HPDE6-E6E7 (cell line): Measurements from ENCODE around the gene STRIT1.
"Not testable (repeated sequence)": the region's sequence is repeated elsewhere in the genome, so short reads cannot be mapped to it uniquely, and the experiment has no call there.

Experiments used
- DNase-seq: peaks from one replicate; pipeline ENCODE4 v3.0.0; 2011; ENCODE audit warnings: missing footprints; ENCODE audit errors: extremely low spot score

The STRIT1 gene

DNA sequence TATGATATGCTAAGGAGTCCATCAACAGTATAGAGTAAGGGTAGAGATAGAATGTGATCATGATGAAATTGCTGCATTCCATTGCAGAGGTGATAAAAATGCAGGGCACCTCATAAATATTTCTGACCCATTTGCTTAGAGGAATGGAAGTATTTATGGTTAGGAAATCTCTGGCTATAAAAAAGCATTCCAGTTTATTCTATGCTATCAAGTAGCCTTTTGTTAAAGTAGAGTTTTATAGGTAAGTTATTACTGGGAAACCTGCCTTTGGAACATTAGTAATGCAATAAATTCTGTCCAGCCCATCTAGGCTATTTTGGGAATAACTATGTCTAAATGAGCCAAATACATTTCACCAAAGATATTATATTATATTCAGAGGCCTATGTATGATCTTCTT is 19.8 kb upstream of the STRIT1 start:
- no peak for DNase-seq

DNA sequence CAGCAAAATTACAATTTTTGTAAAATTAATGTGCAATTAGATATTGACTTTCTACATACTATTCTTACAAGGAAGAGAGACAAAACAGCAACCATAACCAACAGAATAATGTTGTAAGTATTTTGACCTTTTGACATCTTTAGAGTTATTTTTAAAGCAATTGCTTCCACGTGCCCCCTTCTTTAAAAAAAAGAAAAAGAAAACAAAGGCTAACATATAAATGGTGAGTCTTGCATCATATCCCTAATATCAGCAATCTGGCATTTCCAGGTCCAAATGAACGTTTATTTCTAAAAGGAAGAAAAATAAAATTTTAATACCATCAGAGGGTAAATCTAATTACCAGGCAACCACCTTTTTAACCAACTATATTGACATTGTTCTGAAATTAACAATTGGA is 19.3 kb upstream of the STRIT1 start:
- DNase-seq, result no peak

DNA sequence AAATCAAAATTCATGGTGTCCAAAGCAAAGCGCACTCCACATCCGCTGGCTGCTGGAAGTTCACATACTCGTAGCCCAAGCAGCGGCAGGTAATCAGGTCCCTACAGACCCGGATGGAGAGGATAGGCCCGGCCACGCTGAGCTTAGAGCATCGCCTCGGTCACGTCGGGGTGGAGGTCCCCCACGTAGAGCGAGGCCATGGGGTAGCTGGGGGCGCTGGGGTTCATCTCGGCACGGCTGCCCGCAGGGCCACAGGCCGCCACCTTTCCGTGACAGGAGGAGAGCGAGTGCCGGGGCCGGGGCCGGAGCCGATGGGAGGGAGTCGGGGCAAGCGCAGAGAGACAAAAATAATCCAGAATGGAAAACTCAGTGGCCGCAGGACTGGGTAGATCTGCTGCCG is 16.1 kb upstream of the STRIT1 start:
- no peak for DNase-seq

DNA sequence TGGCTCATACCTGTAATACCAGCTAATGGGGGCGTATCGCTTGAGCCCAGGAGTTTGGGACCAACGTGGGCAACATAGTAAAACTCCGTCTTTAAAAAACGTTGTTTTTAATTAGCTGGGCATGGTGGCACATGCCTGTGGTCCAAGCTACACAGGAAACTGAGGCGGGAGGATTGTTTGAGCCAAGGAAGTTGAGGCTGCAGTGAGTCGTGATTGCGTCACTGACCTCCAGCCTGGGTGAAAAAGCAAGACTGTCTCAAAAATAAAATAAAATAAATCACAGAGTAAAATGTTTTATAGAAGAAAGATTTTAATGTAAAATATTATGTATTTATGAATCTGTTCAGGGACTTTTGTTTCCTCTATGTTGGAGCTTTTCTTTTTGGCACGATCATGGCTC is 15.3 kb upstream of the STRIT1 start:
- no peak for DNase-seq

DNA sequence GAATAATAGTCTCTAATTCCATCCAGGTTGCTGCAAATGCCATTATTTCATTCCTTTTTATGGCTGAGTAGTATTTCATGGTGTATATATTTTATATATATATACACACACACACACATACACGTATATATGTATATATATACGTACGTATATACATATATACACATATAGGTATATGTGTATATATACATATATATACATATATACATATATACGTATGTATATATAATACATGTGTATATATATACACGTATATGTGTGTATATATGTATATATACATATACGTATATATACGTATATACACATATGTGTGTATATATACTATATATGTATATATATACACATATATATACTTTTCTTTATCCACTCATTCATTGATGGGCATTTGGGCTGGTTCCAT is 13.7 kb upstream of the STRIT1 start:
- no peak for DNase-seq

DNA sequence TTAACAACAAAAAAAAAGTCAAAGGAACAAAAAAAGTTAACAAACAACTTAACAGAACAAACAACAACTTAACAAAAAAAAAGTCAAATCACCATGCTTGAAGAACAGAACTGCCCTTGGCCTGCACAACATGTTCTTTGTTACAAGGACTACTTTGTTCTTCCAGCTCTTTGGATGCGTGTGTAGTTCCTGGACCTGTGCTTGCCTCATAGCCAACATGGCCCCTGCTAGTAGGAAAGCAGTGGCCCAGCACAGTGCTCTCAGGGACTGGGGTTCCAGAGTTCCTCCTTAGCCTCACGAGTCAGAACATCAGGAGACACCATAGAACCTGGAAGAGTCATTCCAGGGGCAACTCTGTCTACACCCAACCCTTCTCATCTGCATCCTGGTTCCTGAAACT is 10.9 kb upstream of the STRIT1 start:
- no peak for DNase-seq

DNA sequence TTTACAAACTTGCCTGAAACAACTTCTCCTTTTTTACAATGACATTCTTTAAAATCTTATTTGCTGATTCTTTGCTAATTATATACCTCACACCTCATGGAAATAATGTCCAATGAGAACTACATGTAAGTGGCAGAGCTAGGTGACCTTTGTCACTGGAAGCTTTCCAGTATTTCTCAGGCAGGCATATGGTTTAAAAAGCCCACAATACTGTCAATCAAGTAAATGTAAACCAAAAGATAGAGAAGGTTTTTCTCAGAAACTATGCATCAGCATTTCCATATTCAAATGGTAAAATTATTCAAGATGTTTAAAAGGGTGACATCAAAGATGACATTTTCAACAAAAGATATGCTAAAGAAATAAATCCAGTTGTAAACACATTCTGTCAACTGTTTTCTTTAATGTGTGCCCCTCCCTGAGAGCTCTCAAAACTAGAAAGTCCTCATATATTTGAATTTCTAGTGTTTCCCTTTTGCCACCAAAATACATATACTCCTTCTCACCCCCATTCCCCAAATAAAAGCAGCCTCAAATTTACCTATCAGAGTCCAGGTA is 10.1 kb upstream of the STRIT1 start:
- no peak for DNase-seq

DNA sequence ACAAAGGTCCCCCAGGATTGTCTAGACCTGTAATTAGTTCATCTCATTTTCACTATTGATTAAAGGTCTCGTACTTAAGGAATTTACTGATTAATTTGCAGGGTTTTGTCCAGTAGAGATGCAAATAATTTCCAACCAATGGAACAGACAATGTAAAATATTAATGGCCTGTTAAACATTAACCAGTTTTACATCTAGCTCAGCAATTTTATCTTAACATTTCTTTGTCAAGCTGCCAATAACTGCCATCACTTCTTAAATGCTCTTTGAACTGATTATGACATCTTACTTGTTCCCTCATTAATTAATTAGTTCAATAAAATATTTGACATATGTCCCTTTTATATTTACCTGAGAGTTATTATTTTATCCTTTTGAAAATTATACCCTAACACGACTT is 9.4 kb upstream of the STRIT1 start:
- DNase-seq, result no peak

DNA sequence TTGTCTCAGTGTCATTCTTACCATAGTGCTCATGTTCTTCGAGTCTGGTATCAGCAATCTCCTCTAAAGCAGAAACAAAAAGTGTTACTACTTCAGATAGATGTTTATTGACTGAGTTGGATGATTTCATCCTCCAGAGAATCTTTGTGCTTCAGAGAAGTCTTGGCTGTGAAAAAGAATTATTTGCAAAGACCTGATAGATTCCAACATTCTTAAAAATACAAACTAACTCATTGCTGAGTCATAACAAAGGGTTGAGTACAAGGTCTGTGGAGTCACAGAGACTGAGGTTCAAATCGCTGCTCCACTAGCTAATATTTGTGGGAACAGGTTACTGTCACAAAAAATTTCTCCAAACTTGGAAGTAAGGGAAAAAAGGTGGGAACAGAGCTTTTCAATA is 9.0 kb upstream of the STRIT1 start:
- no peak for DNase-seq

DNA sequence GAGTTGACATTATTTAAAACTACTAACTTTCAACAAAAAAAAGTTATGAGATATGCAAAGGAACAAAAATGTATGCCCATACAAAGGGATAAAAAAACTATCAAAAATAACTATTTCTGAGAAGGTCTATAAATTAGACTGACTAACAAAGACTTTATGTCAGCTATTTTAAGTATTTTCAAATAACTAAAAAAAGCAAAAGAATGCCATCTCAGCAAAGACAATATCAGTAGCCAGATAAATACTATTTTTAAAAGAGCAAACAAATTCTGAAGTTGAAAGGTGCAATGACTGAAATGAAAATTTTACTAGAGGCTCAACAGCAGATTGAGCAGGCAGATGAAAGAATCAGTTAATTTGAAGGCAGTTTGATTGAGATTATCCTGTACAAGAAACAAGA is 3.6 kb upstream of the STRIT1 start:
- DNase-seq, result no peak

DNA sequence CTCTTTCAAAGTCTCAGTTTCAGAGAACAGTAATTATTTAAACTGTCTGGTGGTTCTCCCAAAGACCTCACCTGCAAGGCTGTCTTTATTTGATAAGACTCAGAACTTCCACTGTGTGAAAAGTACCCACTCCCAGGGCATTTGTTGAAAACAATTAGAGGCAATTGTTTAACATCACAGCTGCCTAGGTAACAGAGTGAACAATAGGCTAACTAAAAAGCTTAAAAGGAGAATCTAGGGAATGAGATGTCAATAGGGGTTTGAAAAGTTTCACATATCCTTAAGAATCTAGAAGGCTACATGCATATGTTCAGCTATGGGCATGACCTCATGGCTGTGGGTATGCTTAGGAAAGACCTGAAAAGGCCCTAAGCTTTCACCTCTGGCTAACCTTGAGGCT is 2.9 kb upstream of the STRIT1 start:
- no peak for DNase-seq

DNA sequence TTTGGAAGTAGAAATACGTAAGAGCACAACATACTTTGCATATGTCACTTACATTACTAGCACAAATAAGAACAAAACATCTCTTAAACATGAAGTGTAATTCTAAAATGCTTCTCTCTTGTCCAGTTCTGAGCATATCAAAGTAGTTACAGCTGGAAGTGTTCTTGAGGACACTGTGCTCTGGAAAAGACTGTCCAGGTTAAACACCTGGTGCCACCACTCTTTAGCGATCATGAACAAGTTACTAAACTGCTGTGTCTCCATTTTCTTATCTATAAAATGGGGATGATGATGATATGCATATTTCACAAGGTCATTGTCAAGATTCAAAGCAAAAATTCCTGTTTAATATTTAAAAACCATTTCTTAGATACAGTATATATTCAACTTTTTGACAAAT is 790 bp downstream of the STRIT1 start:
- no peak for DNase-seq

DNA sequence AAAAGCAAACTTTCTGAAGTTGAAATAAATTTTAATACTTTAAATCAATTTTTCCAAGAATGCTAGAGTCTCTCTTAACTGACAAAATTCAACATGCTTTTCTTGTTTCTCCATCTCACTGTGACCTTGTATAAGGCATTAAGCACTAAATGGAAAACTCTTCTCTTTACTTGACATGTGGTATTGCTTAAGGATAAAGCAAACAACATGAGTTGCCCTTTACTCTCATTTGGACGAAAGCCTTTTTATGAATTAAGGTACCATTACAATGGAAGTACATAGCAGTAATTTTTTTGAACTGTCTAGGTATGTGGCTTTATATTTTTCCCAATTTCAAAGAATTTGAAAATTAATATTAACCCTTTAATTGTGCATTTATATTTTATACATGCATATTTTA is 1.4 kb downstream of the STRIT1 start:
- no peak for DNase-seq

DNA sequence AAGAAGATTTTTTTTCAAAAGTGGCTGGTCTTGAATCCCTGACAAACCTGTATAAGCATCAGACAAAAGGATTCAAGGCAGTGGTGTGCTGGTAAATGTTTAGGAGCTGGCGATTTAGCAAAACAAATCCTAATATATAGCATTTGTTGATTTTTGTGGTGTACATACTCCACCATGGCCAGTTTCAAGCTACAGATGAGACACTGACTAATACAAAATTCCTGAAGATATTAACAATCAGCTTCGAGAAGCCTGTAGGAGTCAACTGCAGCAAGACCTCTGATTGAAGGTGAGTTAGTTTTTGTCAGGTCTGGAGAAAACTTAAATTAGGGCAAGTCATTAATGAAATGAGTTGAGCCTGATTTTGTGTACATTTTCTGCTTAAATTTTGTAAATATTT is 6.7 kb downstream of the STRIT1 start:
- DNase-seq, result no peak

DNA sequence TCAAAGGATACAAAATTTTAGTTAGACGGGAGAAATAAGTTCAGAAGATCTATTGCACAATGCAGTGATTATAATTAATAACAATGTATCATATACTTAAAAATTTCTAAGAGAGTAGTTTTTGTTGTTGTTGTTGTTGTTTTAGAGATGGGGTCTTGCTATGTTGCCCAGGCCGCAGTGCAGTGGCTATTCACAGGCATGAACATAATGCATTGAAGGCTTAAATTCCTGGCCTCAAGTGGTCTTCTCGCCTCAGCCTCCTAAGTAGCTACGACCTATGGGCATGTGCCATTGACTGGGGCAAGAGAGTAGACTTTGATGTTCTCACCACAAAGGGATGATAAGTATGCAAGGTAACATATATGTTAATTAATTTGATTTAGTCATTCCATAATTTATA is 7.5 kb downstream of the STRIT1 start:
- no peak for DNase-seq

DNA sequence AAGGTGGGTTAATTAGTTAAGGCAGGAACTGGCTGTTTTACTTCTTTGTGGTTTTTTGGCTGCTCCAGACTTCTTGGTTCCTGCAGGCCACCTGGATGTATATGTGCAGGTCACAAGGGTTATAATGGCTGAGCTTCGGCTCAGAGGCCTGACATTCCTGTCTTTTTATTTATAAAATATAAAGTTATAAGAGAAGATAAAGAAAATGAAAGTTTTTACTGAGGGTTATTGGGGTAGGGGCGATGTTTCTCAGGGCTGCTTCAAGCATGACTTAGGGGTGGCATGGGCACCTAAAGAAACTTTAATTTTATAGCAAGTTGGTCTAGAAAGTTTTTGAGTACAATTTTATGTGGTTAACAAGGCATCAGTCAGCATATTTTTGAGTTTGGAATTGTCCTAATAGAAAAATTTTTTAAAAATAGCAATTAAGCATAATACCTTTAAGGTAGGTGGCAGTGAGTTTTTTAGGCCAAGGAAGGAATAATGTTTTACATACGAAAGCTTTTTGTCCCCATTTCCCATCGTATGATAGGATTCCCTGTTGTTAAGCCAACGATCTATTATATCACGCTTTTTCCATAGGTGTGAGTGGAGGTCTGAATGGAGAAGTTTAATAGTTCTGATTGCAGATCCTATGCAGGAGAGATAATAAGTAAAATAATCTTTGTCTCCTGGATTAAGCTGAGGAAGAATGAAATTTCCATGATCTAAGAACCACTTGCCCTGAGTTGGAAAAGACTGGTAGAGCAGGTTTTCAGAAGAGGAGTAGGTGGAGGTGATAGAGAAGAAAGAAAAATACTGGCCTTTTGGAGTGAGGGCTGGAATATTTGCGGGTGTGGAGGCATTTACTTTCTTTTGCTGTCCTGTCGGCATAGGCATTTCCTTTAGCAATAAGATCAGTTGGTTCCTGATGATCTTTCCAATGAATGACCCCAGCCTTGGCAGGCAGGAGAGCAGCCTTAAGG is 10.1 kb downstream of the STRIT1 start:
- DNase-seq, result no peak

DNA sequence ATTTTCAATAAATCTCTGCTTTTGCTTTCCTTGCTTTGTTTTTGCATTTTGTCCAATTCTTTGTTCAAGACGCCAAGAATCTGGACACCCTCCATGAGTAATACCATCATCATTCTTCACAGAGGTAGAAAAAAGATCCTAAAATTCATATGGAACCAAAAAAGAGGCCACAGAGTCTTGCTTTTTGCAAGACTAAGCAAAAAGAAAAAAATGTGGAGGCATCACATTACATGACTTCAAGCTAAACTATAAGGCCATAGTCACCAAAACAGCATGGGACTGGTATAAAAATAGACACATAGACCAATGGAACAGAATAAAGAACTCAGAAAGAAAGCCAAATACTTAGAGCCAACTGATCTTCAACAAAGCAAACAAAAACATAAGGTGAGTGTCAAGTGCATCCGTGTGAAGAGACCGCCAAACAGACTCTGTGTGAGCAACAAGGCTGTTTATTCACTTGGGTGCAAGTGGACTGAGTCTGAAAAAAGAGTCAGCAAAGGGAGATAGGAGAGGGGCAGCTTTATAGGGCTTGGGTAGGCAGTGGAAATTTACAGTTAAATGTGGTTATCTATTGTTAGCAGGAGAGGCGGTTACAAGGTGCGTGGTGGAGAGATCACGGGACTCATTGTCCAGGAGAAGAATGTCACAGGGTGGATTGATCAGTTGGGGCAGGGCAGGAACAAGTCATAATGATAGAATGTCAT is 10.9 kb downstream of the STRIT1 start:
- DNase-seq, result no peak

DNA sequence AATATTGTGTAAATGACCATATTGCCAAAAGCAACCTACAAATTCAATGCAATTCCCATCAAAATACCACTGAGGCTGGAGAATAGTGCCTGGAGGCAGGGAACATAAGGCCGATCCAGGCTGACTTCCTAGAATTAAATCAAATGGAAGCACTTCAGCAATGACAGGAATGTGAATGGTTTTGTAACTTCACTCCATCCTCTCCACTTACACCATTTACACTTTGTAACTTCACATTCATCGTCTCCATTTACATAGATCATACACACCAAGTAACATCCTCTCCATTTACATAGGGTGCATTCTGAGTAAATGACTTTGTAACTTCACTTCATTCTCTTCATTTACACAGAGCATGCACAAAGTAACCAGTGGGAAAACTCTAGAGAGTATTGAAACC is 11.6 kb downstream of the STRIT1 start:
- no peak for DNase-seq

DNA sequence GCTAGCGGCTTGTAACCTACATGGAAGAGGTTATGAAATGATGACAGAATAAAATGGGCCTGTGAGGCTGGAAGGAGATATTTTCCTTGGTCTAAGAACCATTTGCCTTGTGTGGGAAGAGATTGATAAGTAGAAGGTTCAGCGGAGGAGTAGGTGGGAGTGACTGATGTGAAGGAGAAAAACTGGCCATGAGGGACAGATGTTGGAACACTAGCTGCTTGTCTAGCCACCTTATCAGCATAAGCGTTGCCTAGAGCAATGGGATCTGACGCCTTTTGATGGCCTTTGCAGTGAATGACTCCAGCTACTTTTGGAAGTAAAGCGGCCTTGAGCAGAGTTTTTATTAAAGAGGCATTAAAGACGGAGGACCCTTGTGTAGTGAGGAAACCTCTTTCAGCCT is 17.4 kb downstream of the STRIT1 start:
- DNase-seq, result not testable (repeated sequence)

DNA sequence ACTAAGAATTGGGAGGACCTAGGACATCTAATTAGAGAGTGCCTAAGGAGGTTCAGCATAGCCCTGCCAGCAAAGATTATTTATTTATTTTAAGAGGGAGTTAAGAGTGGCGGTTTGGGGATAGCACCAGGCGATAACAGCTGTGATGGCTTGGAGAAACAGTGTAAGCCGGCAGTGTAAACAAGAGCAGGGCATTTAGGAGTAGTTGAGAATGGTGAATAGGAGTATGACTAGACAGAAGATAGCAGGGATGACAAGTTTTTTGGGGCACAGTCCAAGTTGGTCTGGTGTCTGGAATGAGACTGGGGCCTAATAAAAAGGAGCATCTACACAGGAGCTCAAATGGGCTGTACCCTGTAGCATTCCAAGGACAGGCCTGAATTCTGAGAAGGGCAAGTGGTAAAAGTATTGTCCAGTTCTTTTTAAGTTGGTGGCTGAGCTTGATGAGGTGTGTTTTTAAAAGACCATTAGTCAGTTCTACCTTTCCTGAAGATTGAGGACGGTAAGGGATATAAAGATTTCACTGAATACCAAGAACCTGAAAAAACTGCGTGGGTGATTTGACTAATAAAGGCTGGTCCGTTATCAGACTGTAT is 18.2 kb downstream of the STRIT1 start:
- DNase-seq, result not testable (repeated sequence)

DNA sequence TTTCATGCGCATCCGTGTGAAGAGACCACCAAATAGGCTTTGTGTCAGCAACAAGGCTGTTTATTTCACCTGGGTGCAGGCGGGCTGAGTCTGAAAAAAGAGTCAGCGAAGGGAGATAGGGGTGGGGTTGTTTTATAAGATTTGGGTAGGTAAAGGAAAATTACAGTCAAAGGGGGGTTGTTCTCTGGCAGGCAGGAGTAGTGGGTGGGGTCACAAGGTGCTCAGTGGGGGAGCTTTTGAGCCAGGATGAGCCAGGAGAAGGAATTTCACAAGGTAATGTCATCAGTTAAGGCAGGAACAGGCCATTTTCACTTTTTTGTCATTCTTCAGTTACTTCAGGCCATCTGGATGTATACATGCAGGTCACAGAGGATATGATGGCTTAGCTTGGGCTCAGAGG is 19.0 kb downstream of the STRIT1 start:
- not testable (repeated sequence) for DNase-seq

DNA sequence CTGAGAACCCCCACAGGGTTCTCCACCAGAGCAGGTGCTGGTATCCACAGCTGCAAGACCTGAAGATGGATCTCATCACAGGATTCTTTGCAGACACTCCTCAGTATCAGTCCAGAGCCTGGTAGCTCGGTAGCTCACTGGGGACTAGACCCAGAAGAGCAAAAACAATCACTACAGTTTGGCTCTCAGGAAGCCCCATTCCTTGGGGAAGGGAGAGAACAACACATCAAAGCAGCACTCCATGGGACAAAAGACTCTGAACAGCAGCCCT is 22.2 kb downstream of the STRIT1 start:
- DNase-seq, result no peak
